Measurements from ENCODE around the gene AGFG1.
"Not testable (repeated sequence)": the region's sequence is repeated elsewhere in the genome, so short reads cannot be mapped to it uniquely, and the experiment has no call there.

The AGFG1 gene

GRCh38 chr2:227509824-227510619 lies 38.1 kb downstream of the AGFG1 start:
- Histone ChIP-seq H3K9me3 (ENCODE audit: insufficient read depth, low read length) (no peaks in the 10 kb centered on the region), H3K36me3 (ENCODE audit: insufficient read depth, insufficient read length, low read length) (peaks cover 5% of the 10 kb centered on the region), H3K9ac (ENCODE audit: insufficient read length, low read depth) (no peak overlapping the region), H3K4me3 (ENCODE audit: insufficient read length, low read depth) (no peak overlapping the region), H3K4me1 (ENCODE audit: insufficient read depth, insufficient read length) (no peaks in the 10 kb centered on the region), H3K27me3 (ENCODE audit: insufficient read depth, insufficient read length) (no peaks in the 10 kb centered on the region)
- TF ChIP-seq YY1 (IDR thresholded peaks at IDR 0.05; ENCODE audit: insufficient read depth, insufficient read length) (no peak), ZNF274 (IDR thresholded peaks at IDR 0.05; ENCODE audit: low read depth, low read length) (no peak), SUZ12 (IDR thresholded peaks at IDR 0.05; ENCODE audit: extremely low read depth, insufficient read depth, insufficient read length) (no peak)
- no peak for DNase-seq (ENCODE audit: low read depth, low spot score)

- DNase-seq (ENCODE audit: low read depth, low spot score), result no peak
- H3K27me3 ChIP-seq (ENCODE audit: insufficient read depth, insufficient read length), result no peaks in the 10 kb centered on the region
- no peak overlapping the region for H3K9ac ChIP-seq (ENCODE audit: insufficient read length, low read depth)
- no peak overlapping the region for H3K4me3 ChIP-seq (ENCODE audit: insufficient read length, low read depth)
- no peak for TF ChIP-seq YY1 (IDR thresholded peaks at IDR 0.05; ENCODE audit: insufficient read depth, insufficient read length)
- no peak for TF ChIP-seq ZNF274 (IDR thresholded peaks at IDR 0.05; ENCODE audit: low read depth, low read length)
- TF ChIP-seq SUZ12 (IDR thresholded peaks at IDR 0.05; ENCODE audit: extremely low read depth, insufficient read depth, insufficient read length), result no peak
- H3K4me1 ChIP-seq (ENCODE audit: insufficient read depth, insufficient read length), result no peaks in the 10 kb centered on the region
- H3K9me3 ChIP-seq (ENCODE audit: insufficient read depth, low read length), result no peaks in the 10 kb centered on the region
- H3K36me3 ChIP-seq (ENCODE audit: insufficient read depth, insufficient read length, low read length), result peaks cover 5% of the 10 kb centered on the region
Measured at GRCh38 chr2:227510620-227510958, 38.6 kb downstream of the AGFG1 start.

GRCh38 chr2:227511239-227511930 lies 39.4 kb downstream of the AGFG1 start:
- Histone ChIP-seq H3K4me3 (ENCODE audit: insufficient read length, low read depth) (no peak overlapping the region), H3K27me3 (ENCODE audit: insufficient read depth, insufficient read length) (no peaks in the 10 kb centered on the region), H3K9me3 (ENCODE audit: insufficient read depth, low read length) (no peaks in the 10 kb centered on the region), H3K9ac (ENCODE audit: insufficient read length, low read depth) (no peak overlapping the region), H3K4me1 (ENCODE audit: insufficient read depth, insufficient read length) (no peaks in the 10 kb centered on the region), H3K36me3 (ENCODE audit: insufficient read depth, insufficient read length, low read length) (peaks cover 5% of the 10 kb centered on the region)
- no peak for DNase-seq (ENCODE audit: low read depth, low spot score)
- TF ChIP-seq ZNF274 (IDR thresholded peaks at IDR 0.05; ENCODE audit: low read depth, low read length), result no peak
- TF ChIP-seq SUZ12 (IDR thresholded peaks at IDR 0.05; ENCODE audit: extremely low read depth, insufficient read depth, insufficient read length), result no peak
- TF ChIP-seq YY1 (IDR thresholded peaks at IDR 0.05; ENCODE audit: insufficient read depth, insufficient read length), result no peak

GRCh38 chr2:227511955-227512354 lies 40.0 kb downstream of the AGFG1 start:
- Histone ChIP-seq H3K27me3 (ENCODE audit: insufficient read depth, insufficient read length) (no peaks in the 10 kb centered on the region), H3K9me3 (ENCODE audit: insufficient read depth, low read length) (no peaks in the 10 kb centered on the region), H3K36me3 (ENCODE audit: insufficient read depth, insufficient read length, low read length) (peaks cover 5% of the 10 kb centered on the region), H3K4me1 (ENCODE audit: insufficient read depth, insufficient read length) (no peaks in the 10 kb centered on the region), H3K4me3 (ENCODE audit: insufficient read length, low read depth) (no peak overlapping the region), H3K9ac (ENCODE audit: insufficient read length, low read depth) (no peak overlapping the region)
- no peak for DNase-seq (ENCODE audit: low read depth, low spot score)
- no peak for TF ChIP-seq ZNF274 (IDR thresholded peaks at IDR 0.05; ENCODE audit: low read depth, low read length)
- no peak for TF ChIP-seq SUZ12 (IDR thresholded peaks at IDR 0.05; ENCODE audit: extremely low read depth, insufficient read depth, insufficient read length)
- no peak for TF ChIP-seq YY1 (IDR thresholded peaks at IDR 0.05; ENCODE audit: insufficient read depth, insufficient read length)

- DNase-seq (ENCODE audit: low read depth, low spot score), result no peak
- H3K36me3 ChIP-seq (ENCODE audit: insufficient read depth, insufficient read length, low read length), result peaks cover 5% of the 10 kb centered on the region
- no peak overlapping the region for H3K4me3 ChIP-seq (ENCODE audit: insufficient read length, low read depth)
- no peaks in the 10 kb centered on the region for H3K9me3 ChIP-seq (ENCODE audit: insufficient read depth, low read length)
- no peak overlapping the region for H3K9ac ChIP-seq (ENCODE audit: insufficient read length, low read depth)
- no peaks in the 10 kb centered on the region for H3K4me1 ChIP-seq (ENCODE audit: insufficient read depth, insufficient read length)
- no peak for TF ChIP-seq ZNF274 (IDR thresholded peaks at IDR 0.05; ENCODE audit: low read depth, low read length)
- no peak for TF ChIP-seq SUZ12 (IDR thresholded peaks at IDR 0.05; ENCODE audit: extremely low read depth, insufficient read depth, insufficient read length)
- TF ChIP-seq YY1 (IDR thresholded peaks at IDR 0.05; ENCODE audit: insufficient read depth, insufficient read length), result no peak
- no peaks in the 10 kb centered on the region for H3K27me3 ChIP-seq (ENCODE audit: insufficient read depth, insufficient read length)
Measured at GRCh38 chr2:227513113-227513512, 41.2 kb downstream of the AGFG1 start.

GRCh38 chr2:227515742-227516141 lies 43.8 kb downstream of the AGFG1 start:
- H3K4me3 ChIP-seq (ENCODE audit: insufficient read length, low read depth), result no peak overlapping the region
- H3K36me3 ChIP-seq (ENCODE audit: insufficient read depth, insufficient read length, low read length), result peaks cover 14% of the 10 kb centered on the region
- H3K9ac ChIP-seq (ENCODE audit: insufficient read length, low read depth), result no peak overlapping the region
- H3K27me3 ChIP-seq (ENCODE audit: insufficient read depth, insufficient read length), result no peaks in the 10 kb centered on the region
- TF ChIP-seq YY1 (IDR thresholded peaks at IDR 0.05; ENCODE audit: insufficient read depth, insufficient read length), result no peak
- no peak for DNase-seq (ENCODE audit: low read depth, low spot score)
- H3K9me3 ChIP-seq (ENCODE audit: insufficient read depth, low read length), result no peaks in the 10 kb centered on the region
- no peaks in the 10 kb centered on the region for H3K4me1 ChIP-seq (ENCODE audit: insufficient read depth, insufficient read length)

GRCh38 chr2:227517724-227518123 lies 45.8 kb downstream of the AGFG1 start:
- Histone ChIP-seq H3K9me3 (ENCODE audit: insufficient read depth, low read length) (no peaks in the 10 kb centered on the region), H3K4me3 (ENCODE audit: insufficient read length, low read depth) (no peak overlapping the region), H3K27me3 (ENCODE audit: insufficient read depth, insufficient read length) (no peaks in the 10 kb centered on the region), H3K9ac (ENCODE audit: insufficient read length, low read depth) (no peak overlapping the region), H3K36me3 (ENCODE audit: insufficient read depth, insufficient read length, low read length) (peaks cover 30% of the 10 kb centered on the region), H3K4me1 (ENCODE audit: insufficient read depth, insufficient read length) (no peaks in the 10 kb centered on the region)
- TF ChIP-seq SUZ12 (IDR thresholded peaks at IDR 0.05; ENCODE audit: extremely low read depth, insufficient read depth, insufficient read length) (no peak), ZNF274 (IDR thresholded peaks at IDR 0.05; ENCODE audit: low read depth, low read length) (no peak), YY1 (IDR thresholded peaks at IDR 0.05; ENCODE audit: insufficient read depth, insufficient read length) (no peak)
- DNase-seq (ENCODE audit: low read depth, low spot score), result no peak

GRCh38 chr2:227518278-227518865 lies 46.4 kb downstream of the AGFG1 start:
- not testable (repeated sequence) for H3K9ac ChIP-seq (ENCODE audit: insufficient read length, low read depth)

GRCh38 chr2:227521178-227521577 lies 49.2 kb downstream of the AGFG1 start:
- DNase-seq (ENCODE audit: low read depth, low spot score); H3K27me3 ChIP-seq (ENCODE audit: insufficient read depth, insufficient read length); H3K4me3 ChIP-seq (ENCODE audit: insufficient read length, low read depth); H3K9ac ChIP-seq (ENCODE audit: insufficient read length, low read depth); H3K9me3 ChIP-seq (ENCODE audit: insufficient read depth, low read length); H3K4me1 ChIP-seq (ENCODE audit: insufficient read depth, insufficient read length): not testable (repeated sequence)
- peaks cover 56% of the 10 kb centered on the region for H3K36me3 ChIP-seq (ENCODE audit: insufficient read depth, insufficient read length, low read length)

More at GRCh38 chr2:227518278-227518865, 46.4 kb downstream of the AGFG1 start:
- H3K4me3 ChIP-seq (ENCODE audit: insufficient read length, low read depth); DNase-seq (ENCODE audit: low read depth, low spot score); H3K27me3 ChIP-seq (ENCODE audit: insufficient read depth, insufficient read length); H3K4me1 ChIP-seq (ENCODE audit: insufficient read depth, insufficient read length); H3K9me3 ChIP-seq (ENCODE audit: insufficient read depth, low read length): not testable (repeated sequence)
- H3K36me3 ChIP-seq (ENCODE audit: insufficient read depth, insufficient read length, low read length), result peaks cover 33% of the 10 kb centered on the region
